ENCODE data around the gene ERBB3. TPM values are rescaled to one million over a fixed set of nuclear protein-coding genes. Genes with fewer than 3 reads are reported as not detected.

ERBB3 gene
- total RNA-seq = 144 and 152 TPM in 2 replicates
- long read RNA-seq, full-length matches to known transcripts = 16 of 53 reads
- long read RNA-seq, partial matches to known transcripts = 28 of 53 reads
- long read RNA-seq, other reads (novel, unspliced or antisense) = 9 of 53 reads

DNA sequence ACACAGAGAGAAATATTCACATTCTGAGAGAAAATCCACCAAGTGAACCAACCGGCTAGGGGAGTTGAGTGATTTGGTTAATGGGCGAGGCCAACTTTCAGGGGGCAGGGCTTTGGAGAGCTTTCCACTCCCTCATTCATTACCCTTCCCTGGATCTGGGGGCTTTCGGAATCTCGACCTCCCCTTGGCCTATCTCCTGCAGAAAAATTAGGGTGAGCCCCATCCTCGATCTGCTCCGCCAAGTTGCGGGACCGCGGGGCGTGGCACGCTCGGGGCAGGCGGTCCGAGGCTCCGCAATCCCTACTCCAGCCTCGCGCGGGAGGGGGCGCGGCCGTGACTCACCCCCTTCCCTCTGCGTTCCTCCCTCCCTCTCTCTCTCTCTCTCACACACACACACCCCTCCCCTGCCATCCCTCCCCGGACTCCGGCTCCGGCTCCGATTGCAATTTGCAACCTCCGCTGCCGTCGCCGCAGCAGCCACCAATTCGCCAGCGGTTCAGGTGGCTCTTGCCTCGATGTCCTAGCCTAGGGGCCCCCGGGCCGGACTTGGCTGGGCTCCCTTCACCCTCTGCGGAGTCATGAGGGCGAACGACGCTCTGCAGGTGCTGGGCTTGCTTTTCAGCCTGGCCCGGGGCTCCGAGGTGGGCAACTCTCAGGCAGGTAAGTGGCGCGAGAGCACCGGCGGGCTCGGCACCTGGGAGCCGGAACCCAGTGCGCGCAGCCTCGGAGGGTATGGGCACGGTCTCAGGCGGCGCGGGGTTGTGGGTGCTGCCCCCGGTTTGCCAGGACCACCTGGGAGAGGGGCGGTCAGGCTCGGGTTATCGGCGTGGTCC, at the start of gene ERBB3:
Gene ERBB3 (plus strand): TSS at position 443 of the 833 bp plus-strand sequence. CDS start 136 bp downstream, at position 579.
- TF ChIP-seq, protein P1, sequence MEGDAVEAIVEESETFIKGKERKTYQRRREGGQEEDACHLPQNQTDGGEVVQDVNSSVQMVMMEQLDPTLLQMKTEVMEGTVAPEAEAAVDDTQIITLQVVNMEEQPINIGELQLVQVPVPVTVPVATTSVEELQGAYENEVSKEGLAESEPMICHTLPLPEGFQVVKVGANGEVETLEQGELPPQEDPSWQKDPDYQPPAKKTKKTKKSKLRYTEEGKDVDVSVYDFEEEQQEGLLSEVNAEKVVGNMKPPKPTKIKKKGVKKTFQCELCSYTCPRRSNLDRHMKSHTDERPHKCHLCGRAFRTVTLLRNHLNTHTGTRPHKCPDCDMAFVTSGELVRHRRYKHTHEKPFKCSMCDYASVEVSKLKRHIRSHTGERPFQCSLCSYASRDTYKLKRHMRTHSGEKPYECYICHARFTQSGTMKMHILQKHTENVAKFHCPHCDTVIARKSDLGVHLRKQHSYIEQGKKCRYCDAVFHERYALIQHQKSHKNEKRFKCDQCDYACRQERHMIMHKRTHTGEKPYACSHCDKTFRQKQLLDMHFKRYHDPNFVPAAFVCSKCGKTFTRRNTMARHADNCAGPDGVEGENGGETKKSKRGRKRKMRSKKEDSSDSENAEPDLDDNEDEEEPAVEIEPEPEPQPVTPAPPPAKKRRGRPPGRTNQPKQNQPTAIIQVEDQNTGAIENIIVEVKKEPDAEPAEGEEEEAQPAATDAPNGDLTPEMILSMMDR (conservative IDR thresholded peaks at IDR 0.05) = no peak
- H3K27ac Mint-ChIP-seq (ENCODE audit: unreplicated experiment) = peak within 1 kb of the TSS; percentile 97

DNA sequence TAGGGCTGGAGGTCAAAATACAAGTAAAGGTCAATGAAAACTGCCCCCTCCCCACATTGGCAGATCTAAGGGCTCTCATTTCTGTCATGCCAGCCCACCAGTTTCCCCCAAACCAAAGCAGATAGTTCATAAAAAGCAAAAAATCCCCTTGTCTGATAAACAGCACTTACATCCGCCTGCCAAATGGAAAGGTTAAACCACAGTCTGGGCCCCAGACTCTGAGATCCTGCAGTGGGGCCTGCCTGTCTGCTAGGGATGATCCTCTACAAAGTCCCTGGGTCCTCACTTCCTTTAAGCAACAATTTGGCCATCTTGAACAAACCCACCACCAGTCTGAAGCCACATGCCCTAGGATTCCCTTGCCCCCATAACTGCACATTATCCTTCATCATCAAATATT, 48.0 kb upstream of the ERBB3 start:
- TF ChIP-seq, protein P1 (conservative IDR thresholded peaks at IDR 0.05) = no peak
- H3K27me3 Mint-ChIP-seq (ENCODE audit: low read depth) = no peaks in the 10 kb centered on the region
- no peak overlapping the region for H3K27ac Mint-ChIP-seq (ENCODE audit: unreplicated experiment)

More for the DNA sequence above, at the start of gene ERBB3:
- no peaks in the 10 kb centered on the region for H3K9me3 Mint-ChIP-seq
- H3K4me1 Mint-ChIP-seq = peaks cover 39% of the 10 kb centered on the region
- DNase-seq (ENCODE audit: low read depth, low spot score) = peak; percentile 50
- peaks cover 41% of the 10 kb centered on the region for H3K27me3 Mint-ChIP-seq (ENCODE audit: low read depth)
- H3K4me3 Mint-ChIP-seq = peak within 1 kb of the TSS; percentile 96
- peaks cover 4% of the 10 kb centered on the region for H3K36me3 Mint-ChIP-seq (ENCODE audit: low read depth)

DNA sequence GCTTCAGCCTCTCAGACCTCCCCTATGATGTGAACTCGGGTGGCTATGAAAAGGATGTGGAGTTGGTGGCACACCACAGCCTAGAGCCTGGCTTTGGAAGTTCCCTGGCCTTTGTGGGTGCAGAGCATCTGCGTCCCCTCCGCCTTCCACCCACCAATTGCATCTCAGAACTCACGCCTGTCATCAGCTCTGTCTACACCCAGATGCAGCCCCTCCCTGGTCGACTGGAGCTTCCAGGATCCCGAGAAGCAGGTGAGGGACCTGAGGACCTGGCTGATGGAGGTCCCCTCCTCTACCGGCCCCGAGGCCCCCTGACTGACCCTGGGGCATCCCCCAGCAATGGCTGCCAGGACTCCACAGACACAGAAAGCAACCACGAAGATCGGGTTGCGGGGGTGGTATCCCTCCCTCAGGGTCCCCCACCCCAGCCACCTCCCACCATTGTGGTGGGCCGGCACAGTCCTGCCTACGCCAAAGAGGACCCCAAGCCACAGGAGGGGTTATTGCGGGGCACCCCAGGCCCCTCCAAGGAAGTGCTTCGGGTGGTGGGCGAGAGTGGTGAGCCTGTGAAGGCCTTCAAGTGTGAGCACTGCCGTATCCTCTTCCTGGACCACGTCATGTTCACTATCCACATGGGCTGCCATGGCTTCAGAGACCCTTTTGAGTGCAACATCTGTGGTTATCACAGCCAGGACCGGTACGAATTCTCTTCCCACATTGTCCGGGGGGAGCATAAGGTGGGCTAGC, 45.2 kb upstream of the ERBB3 start:
- peaks cover 14% of the 10 kb centered on the region for H3K4me1 Mint-ChIP-seq
- no peak for DNase-seq (ENCODE audit: low read depth, low spot score)
- peaks cover 26% of the 10 kb centered on the region for H3K36me3 Mint-ChIP-seq (ENCODE audit: low read depth)
- H3K4me3 Mint-ChIP-seq = no peak overlapping the region
- no peak overlapping the region for H3K27ac Mint-ChIP-seq (ENCODE audit: unreplicated experiment)
- TF ChIP-seq, protein P1 (conservative IDR thresholded peaks at IDR 0.05) = no peak
- no peaks in the 10 kb centered on the region for H3K9me3 Mint-ChIP-seq
- no peaks in the 10 kb centered on the region for H3K27me3 Mint-ChIP-seq (ENCODE audit: low read depth)

More for the DNA sequence above, 48.0 kb upstream of the ERBB3 start:
- DNase-seq (ENCODE audit: low read depth, low spot score) = no peak
- H3K36me3 Mint-ChIP-seq (ENCODE audit: low read depth) = peaks cover 36% of the 10 kb centered on the region
- H3K4me3 Mint-ChIP-seq = no peak overlapping the region
- no peaks in the 10 kb centered on the region for H3K9me3 Mint-ChIP-seq
- H3K4me1 Mint-ChIP-seq = peaks cover 5% of the 10 kb centered on the region

DNA sequence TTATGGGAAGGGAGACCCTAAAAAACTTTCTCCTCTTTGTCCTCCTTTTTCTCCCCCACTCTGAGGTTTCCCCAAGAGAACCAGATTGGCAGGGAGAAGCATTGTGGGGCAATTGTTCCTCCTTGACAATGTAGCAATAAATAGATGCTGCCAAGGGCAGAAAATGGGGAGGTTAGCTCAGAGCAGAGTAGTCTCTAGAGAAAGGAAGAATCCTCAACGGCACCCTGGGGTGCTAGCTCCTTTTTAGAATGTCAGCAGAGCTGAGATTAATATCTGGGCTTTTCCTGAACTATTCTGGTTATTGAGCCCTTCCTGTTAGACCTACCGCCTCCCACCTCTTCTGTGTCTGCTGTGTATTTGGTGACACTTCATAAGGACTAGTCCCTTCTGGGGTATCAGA, 42.8 kb upstream of the ERBB3 start:
- TF ChIP-seq, protein P1 (conservative IDR thresholded peaks at IDR 0.05) = no peak
- Mint-ChIP-seq H3K4me3 (no peak overlapping the region), H3K4me1 (peaks cover 28% of the 10 kb centered on the region), H3K36me3 (ENCODE audit: low read depth) (peaks cover 19% of the 10 kb centered on the region), H3K27me3 (ENCODE audit: low read depth) (no peaks in the 10 kb centered on the region), H3K9me3 (no peaks in the 10 kb centered on the region), H3K27ac (ENCODE audit: unreplicated experiment) (peak overlapping the region; percentile 19)
- no peak for DNase-seq (ENCODE audit: low read depth, low spot score)

DNA sequence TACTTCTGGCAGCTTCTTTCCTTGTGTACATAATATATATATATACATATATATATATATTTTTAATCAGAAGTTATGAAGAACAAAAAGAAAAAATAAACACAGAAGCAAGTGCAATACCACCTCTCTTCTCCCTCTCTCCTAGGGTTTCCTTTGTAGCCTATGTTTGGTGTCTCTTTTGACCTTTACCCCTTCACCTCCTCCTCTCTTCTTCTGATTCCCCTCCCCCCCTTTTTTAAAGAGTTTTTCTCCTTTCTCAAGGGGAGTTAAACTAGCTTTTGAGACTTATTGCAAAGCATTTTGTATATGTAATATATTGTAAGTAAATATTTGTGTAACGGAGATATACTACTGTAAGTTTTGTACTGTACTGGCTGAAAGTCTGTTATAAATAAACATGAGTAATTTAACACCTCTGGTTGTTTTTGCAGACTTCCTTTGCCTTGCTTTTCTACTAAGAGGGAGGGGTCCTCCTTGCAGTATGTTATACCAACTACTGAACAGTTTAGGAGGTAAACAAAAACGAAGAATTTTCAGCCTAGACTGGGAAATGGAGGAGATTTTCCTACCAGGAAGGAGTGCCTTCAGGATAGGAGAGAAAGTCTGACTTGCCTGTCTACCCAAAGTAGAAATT, 41.8 kb upstream of the ERBB3 start:
- Mint-ChIP-seq H3K4me3 (no peak overlapping the region), H3K9me3 (no peaks in the 10 kb centered on the region), H3K4me1 (peaks cover 35% of the 10 kb centered on the region), H3K36me3 (ENCODE audit: low read depth) (peaks cover 18% of the 10 kb centered on the region), H3K27ac (ENCODE audit: unreplicated experiment) (no peak overlapping the region), H3K27me3 (ENCODE audit: low read depth) (no peaks in the 10 kb centered on the region)
- no peak for DNase-seq (ENCODE audit: low read depth, low spot score)
- TF ChIP-seq, protein P1 (conservative IDR thresholded peaks at IDR 0.05) = no peak
